HG03469 (cell line): ENCODE data around the gene AQR.
"Not testable (repeated sequence)": the region's sequence is repeated elsewhere in the genome, so short reads cannot be mapped to it uniquely, and the experiment has no call there.

Experiments
- ATAC-seq: cut with Tn5 transposase; IDR thresholded peaks from one replicate; pipeline ENCODE4 v1.9.1; 2021; ENCODE audit warnings: mild to moderate bottlenecking, moderate library complexity, moderate number of reproducible peaks; ENCODE audit not compliant: unreplicated experiment

The AQR gene

GRCh38 chr15:34820110-34820509, 149.4 kb downstream of the AQR start:
- ATAC-seq: no peak

DNA sequence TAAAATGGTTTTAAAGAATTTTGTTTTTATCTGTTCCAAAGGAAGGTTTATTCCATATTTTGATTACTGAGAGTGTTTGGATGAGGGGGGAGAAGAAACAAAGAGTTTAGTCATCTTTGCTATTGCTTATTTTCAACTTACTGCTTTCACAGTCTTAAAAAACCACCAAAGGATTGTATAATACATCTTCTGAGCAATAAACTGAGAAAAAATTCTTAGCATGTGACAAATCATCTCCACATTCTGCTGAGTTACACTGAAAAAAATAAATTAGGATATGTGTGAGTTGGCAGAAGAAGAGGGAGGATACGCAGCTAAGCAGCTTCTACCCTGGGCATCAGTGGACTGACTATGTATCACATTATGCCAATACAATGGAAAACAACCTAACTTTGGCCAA, 151.0 kb downstream of the AQR start:
- no peak for ATAC-seq

DNA sequence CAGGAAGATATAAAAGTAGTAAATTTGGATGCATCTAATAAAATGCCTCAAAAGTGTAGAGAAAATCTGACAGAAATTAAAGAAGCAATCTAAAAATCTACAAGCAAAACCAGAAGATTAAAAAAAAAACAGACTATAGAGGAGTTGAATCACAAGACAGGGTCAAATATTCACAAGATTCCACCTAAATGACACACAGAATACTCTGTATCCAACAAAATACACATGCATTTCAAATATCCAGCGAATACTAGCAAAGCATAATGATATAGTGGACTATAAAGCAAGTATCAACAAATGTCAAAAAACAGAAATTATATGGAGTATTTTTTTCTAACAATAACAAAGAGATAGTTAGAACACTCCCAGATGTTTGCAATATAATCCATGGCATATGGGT, 153.7 kb downstream of the AQR start:
- ATAC-seq: no peak

GRCh38 chr15:34813446-34814190, 155.9 kb downstream of the AQR start:
- ATAC-seq: no peak

- not testable (repeated sequence) for ATAC-seq
These were observed 156.6 kb downstream of the AQR start for GRCh38 chr15:34812868-34813365.

DNA sequence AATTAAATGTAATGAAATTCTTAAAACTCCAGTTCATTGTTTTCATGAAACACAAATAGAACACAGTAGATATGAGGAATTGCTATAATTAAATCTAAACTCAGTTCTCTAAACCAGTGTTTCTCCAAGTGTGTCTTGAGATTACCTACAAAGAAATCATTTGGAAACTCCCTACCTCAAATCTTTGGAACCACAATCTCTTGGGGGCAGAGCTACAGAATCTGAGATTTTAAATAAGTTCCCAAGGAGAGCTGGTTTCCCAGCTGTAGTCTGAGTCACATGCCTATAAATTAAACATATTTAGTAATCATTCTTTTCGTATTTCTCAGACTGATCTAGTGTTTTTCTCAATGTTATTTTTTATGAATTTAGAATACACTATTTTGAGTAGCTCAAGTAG, 157.2 kb downstream of the AQR start:
- no peak for ATAC-seq

GRCh38 chr15:34810443-34811129, 159.0 kb downstream of the AQR start:
- ATAC-seq: no peak

GRCh38 chr15:34809186-34809585, 160.4 kb downstream of the AQR start:
- ATAC-seq: no peak

DNA sequence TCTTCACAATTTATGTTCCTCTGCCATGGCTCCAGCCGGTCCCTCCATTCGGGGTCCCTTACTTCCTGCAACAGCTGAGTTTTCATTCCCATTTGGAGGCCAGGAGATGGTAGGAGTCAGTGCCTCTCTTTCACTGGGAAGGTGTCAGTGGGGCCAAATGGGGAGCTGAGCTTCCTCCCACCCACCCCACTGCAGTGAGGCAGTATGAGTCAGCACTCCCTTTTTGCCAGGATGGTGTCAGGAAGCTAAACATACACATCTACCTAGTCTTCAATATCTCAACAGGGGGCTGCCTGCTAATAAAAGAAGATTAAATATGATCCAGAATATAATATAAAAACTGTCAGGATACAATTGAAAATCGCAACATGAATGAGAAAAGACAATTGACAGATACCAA, 161.5 kb downstream of the AQR start:
- no peak for ATAC-seq

GRCh38 chr15:34807241-34807640, 162.3 kb downstream of the AQR start:
- ATAC-seq: not testable (repeated sequence)

DNA sequence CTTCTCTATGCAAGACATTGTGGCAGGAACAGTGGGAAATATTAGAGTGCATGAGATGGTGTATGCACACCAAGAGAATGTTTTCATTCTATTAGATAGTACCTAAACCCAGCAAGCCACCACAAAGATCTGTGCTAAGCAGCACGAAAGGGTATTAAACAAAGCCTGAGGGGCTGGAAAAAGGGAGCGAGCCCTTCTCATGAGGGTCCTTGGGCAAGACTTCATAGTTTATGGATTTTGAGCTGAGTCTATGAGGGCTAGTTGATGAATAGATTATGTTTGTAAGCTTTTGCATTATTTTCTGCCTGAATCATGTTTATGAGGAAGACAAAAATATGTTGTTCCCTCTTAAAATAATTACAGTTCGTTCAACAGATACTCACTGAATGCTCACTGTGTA, 164.8 kb downstream of the AQR start:
- no peak for ATAC-seq

GRCh38 chr15:34804113-34804512, 165.4 kb downstream of the AQR start:
- no peak for ATAC-seq

DNA sequence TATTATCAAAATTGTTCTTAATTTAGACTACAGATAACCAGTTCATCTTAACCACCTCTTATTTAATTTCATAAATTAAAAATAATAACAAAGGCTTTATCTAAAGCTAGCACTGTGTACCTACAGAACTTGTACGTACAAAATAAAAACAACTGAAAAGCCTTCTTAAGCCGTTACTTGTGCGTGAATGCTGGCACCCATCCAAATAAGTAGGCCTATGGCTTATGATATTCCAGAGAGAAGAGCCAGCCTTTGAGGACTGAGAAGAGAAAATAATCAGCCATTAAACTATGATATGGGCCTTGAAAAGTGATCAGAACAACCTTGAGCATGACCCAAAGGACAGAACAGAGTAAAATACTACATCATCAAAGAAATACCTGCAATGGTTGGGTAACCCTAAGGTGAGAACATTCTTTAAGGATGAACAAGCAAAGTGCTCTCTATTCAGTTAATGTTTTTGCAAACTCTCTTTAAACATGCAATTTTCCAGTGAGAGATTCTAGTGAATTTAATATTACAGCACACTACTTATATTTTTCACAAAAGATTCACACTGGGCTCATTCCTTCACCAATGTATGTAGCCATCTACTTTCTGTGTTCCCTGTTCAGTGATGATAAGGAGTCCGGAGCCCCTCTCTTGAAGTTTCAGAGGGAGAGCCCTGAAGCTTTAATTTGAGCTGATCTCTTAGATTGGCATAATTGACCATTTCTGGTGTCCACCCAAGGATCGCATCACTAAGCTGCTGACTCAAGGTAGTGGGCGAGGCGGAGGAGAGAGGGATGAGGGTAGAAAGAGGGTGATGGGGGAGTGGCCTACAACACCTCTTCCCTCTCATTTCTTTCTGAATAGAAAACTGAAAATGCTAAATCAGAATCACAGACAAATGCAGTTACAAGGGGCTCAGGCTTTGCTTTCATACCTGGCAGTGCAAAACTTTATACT, 166.5 kb downstream of the AQR start:
- no peak for ATAC-seq

DNA sequence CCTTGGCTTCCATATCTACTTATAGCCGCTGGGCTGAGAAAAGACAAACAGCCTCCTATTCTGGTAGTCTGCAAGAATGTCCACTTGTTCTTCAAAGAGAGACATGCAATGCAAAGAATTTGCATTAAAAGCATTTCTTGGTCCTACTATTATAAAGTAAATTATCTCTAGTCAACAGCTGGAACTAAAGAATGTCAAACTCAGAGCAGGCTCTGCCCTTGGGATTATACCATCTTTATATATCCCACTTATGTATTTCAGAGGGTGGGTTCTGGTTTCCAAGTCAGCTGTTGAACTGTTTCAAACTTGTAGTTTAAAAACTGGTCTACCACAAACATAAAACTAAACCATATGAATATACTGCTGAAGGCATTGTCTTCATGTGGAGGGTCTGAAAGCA, 167.2 kb downstream of the AQR start:
- no peak for ATAC-seq
